Thyroid gland (tissue), 4 donors: Measurements from ENCODE around the gene C17orf114.

Source experiments
- DNase-seq, 2 donors: peaks; one replicate each; pipeline ENCODE4 v3.0.0-alpha.2; 2019
- H3K27ac ChIP-seq, 3 donors: fragments of 200-600 bp; sonication (generic); 1 replicate in 2 of 3; 2 replicates in 1 of 3; pipeline ENCODE4 v1.5.1; 2016 to 2019; ENCODE audit warnings: mild to moderate bottlenecking in 1 of 3, moderate library complexity in 1 of 3
- H3K27me3 ChIP-seq: fragments of 200-600 bp; sonication (generic); one replicate; pipeline ENCODE4 v1.5.1; 2019
- H3K36me3 ChIP-seq, 2 donors: fragments of 200-600 bp; sonication (generic); one replicate each; pipeline ENCODE4 v1.5.1; 2016 to 2019
- H3K4me1 ChIP-seq, 2 donors: fragments of 200-600 bp; sonication (generic); one replicate each; pipeline ENCODE4 v1.5.1; 2017 to 2019
- H3K4me3 ChIP-seq, 3 donors: fragments of 200-600 bp; sonication (generic); replicated peaks in 1 of 3; 1 replicate in 2 of 3; 2 replicates in 1 of 3; pipeline ENCODE4 v1.5.1; 2016; ENCODE audit warnings: mild to moderate bottlenecking in 1 of 3
- H3K9me3 ChIP-seq: fragments of 200-600 bp; sonication (generic); one replicate; pipeline ENCODE4 v1.5.1; 2017
- CTCF ChIP-seq, 6 experiments: fragments of 200-600 bp in 3 of 6; fragments of 450-650 bp in 3 of 6; sonication (generic) in 3 of 6; IDR thresholded peaks; one replicate each; pipeline ENCODE4 v1.5.1; 2016 to 2019; ENCODE audit warnings: antibody characterized with exemption in 6 of 6, mild to moderate bottlenecking in 2 of 6, inconsistent platforms in 1 of 6, moderate library complexity in 1 of 6
- POLR2A ChIP-seq, 2 donors: fragments of 450-650 bp; IDR thresholded peaks; one replicate each; pipeline ENCODE4 v1.6.1; 2017; ENCODE audit warnings: antibody characterized with exemption in 2 of 2, mild to moderate bottlenecking in 2 of 2, moderate library complexity in 1 of 2
- WGBS, 2 donors: methylation state at CpG; one replicate each; pipeline ENCODE4 v1.1.5; 2017; 5-methylcytosine and 5-hydroxymethylcytosine counted together
- intact Hi-C: fragments of 100-400 bp; cut with DNase I; formaldehyde crosslinking; loops from one replicate; pipeline ENCODE4 v1.15.1; 2023

C17orf114 gene

GRCh38 chr17:4785311-4786105 lies 16.6 kb downstream of the C17orf114 start:
- intact Hi-C loops, result loop anchor here (2.0 to 5.0 kb wide), 2 partner anchors 43 to 105 kb away; no protein-coding TSS in a partner anchor
- H3K4me1 ChIP-seq, result peaks cover 15 to 30% of the 10 kb centered on the region in 2 donors
- no peaks in the 10 kb centered on the region for H3K36me3 ChIP-seq
- H3K27ac ChIP-seq, result no peak overlapping the region
- DNase-seq, result no peak
- TF ChIP-seq POLR2A (IDR thresholded peaks at IDR 0.05) (no peak), CTCF (IDR thresholded peaks at IDR 0.05) (no peak)
- H3K27me3 ChIP-seq, result peaks cover 3% of the 10 kb centered on the region
- no peak overlapping the region for H3K4me3 ChIP-seq
- no peaks in the 10 kb centered on the region for H3K9me3 ChIP-seq
- WGBS, 2 donors, result 9 to 25% methylated on average over 26 to 41 of the region's 61 CpGs

- TF ChIP-seq POLR2A (IDR thresholded peaks at IDR 0.05) (no peak), CTCF (IDR thresholded peaks at IDR 0.05) (no peak)
- DNase-seq, result no peak
- Histone ChIP-seq H3K27me3 (peaks cover 3% of the 10 kb centered on the region), H3K27ac (no peak overlapping the region), H3K36me3 (no peaks in the 10 kb centered on the region), H3K4me3 (no peak overlapping the region), H3K9me3 (no peaks in the 10 kb centered on the region), H3K4me1 (peaks cover 7 to 20% of the 10 kb centered on the region in 2 donors)
- intact Hi-C loops, result no loop called here
- WGBS, 2 donors, result 30 to 36% methylated on average over 25 to 27 of the region's 28 CpGs
Measured at GRCh38 chr17:4782652-4783051, 19.5 kb downstream of the C17orf114 start.

GRCh38 chr17:4780325-4780955 lies 21.7 kb downstream of the C17orf114 start:
- no peak overlapping the region for H3K27ac ChIP-seq
- no peak for TF ChIP-seq CTCF (IDR thresholded peaks at IDR 0.05)
- TF ChIP-seq POLR2A (IDR thresholded peaks at IDR 0.05), result no peak
- WGBS, 2 donors, result 81 to 84% methylated on average over 11 of the region's 11 CpGs
- intact Hi-C loops, result no loop called here
- DNase-seq, result no peak
- no peaks in the 10 kb centered on the region for H3K9me3 ChIP-seq
- H3K36me3 ChIP-seq, result no peaks in the 10 kb centered on the region
- H3K27me3 ChIP-seq, result no peaks in the 10 kb centered on the region
- H3K4me3 ChIP-seq, result no peak overlapping the region
- H3K4me1 ChIP-seq, result peaks cover 2 to 4% of the 10 kb centered on the region in 2 donors

- H3K36me3 ChIP-seq, result no peaks in the 10 kb centered on the region
- H3K4me3 ChIP-seq, result no peak overlapping the region
- no peak for DNase-seq
- H3K9me3 ChIP-seq, result no peaks in the 10 kb centered on the region
- 53 to 65% methylated on average over 9 of the region's 9 CpGs for WGBS, 2 donors
- H3K27me3 ChIP-seq, result no peaks in the 10 kb centered on the region
- TF ChIP-seq CTCF (IDR thresholded peaks at IDR 0.05) (no peak), POLR2A (IDR thresholded peaks at IDR 0.05) (no peak)
- H3K4me1 ChIP-seq, result no peaks in the 10 kb centered on the region
- H3K27ac ChIP-seq, result no peak overlapping the region
- intact Hi-C loops, result no loop called here
Measured at GRCh38 chr17:4777969-4778760, 24.0 kb downstream of the C17orf114 start.
